Transverse colon (tissue), 4 donors: ENCODE measurements around the gene DUSP18.

Experiments used
- EP300 ChIP-seq: sonication (generic); formaldehyde crosslinking; IDR thresholded peaks from one replicate; pipeline ENCODE4 v1.6.1; 2017; ENCODE audit warnings: antibody characterized with exemption, low read depth
- POLR2A ChIP-seq: fragments of 450-650 bp; IDR thresholded peaks from one replicate; pipeline ENCODE4 v1.6.1; 2016; ENCODE audit warnings: antibody characterized with exemption, mild to moderate bottlenecking, moderate library complexity
- POLR2AphosphoS5 ChIP-seq, 3 donors: sonication (generic); formaldehyde crosslinking; IDR thresholded peaks; one replicate each; pipeline ENCODE4 v1.6.1; 2016; ENCODE audit warnings: antibody characterized with exemption in 3 of 3
- TF ChIP-seq, protein P1 (sequence below), 5 experiments: fragments of 200-600 bp in 3 of 5; fragments of 450-650 bp in 2 of 5; sonication (generic) in 3 of 5; IDR thresholded peaks; 1 replicate in 2 of 5; 2 replicates in 3 of 5; pipeline ENCODE4 v1.5.1; 2016 to 2017; ENCODE audit warnings: antibody characterized with exemption in 5 of 5, inconsistent platforms in 3 of 5, mild to moderate bottlenecking in 2 of 5, moderate library complexity in 1 of 5

DNA sequence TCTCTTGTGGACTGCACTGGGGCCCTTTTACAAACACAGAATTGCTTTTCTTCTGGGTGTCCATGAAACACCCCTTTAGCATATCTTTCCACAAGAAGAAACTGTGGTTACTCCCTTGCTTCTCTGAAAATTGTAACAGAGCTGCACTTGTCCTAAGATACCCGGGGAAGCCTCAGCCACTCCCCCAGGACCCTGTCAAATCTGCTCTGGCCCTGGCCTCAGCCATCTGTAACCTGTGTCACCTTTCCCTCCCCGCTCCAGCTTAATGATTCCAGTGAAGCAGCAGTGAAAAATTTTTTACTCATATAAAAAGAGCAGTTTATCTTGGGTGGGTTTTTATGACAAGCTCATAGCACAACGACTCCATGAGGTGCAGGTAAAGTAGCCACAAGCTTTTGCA lies 3.4 kb upstream of the DUSP18 start:
- TF ChIP-seq, protein P1, sequence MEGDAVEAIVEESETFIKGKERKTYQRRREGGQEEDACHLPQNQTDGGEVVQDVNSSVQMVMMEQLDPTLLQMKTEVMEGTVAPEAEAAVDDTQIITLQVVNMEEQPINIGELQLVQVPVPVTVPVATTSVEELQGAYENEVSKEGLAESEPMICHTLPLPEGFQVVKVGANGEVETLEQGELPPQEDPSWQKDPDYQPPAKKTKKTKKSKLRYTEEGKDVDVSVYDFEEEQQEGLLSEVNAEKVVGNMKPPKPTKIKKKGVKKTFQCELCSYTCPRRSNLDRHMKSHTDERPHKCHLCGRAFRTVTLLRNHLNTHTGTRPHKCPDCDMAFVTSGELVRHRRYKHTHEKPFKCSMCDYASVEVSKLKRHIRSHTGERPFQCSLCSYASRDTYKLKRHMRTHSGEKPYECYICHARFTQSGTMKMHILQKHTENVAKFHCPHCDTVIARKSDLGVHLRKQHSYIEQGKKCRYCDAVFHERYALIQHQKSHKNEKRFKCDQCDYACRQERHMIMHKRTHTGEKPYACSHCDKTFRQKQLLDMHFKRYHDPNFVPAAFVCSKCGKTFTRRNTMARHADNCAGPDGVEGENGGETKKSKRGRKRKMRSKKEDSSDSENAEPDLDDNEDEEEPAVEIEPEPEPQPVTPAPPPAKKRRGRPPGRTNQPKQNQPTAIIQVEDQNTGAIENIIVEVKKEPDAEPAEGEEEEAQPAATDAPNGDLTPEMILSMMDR (IDR thresholded peaks at IDR 0.05), result no peak
- TF ChIP-seq POLR2AphosphoS5 (IDR thresholded peaks at IDR 0.05) (no peak), POLR2A (no peak), EP300 (no peak)
